Superior temporal gyrus (tissue), 1 donor: Measurements from ENCODE around the gene TSPAN15.

ENCODE experiments used
- DNase-seq: peaks from one replicate; pipeline ENCODE4 v3.0.0-alpha.2; 2016; ENCODE audit errors: extremely low spot score

Gene TSPAN15

GRCh38 chr10:69466158-69466490 lies 14.9 kb downstream of the TSPAN15 start:
- no peak for DNase-seq

GRCh38 chr10:69466689-69467088 lies 15.4 kb downstream of the TSPAN15 start:
- DNase-seq: peak; percentile 68

- DNase-seq: no peak
Measured at GRCh38 chr10:69467928-69468750, 16.9 kb downstream of the TSPAN15 start.

GRCh38 chr10:69468751-69469089 lies 17.5 kb downstream of the TSPAN15 start:
- no peak for DNase-seq

GRCh38 chr10:69469976-69470375 lies 18.7 kb downstream of the TSPAN15 start:
- DNase-seq: no peak

GRCh38 chr10:69470463-69471384 lies 19.5 kb downstream of the TSPAN15 start:
- no peak for DNase-seq

- no peak for DNase-seq
Measured at GRCh38 chr10:69472142-69472541, 20.9 kb downstream of the TSPAN15 start.

- DNase-seq: no peak
Measured at GRCh38 chr10:69472544-69472943, 21.3 kb downstream of the TSPAN15 start.

GRCh38 chr10:69473304-69473990 lies 22.2 kb downstream of the TSPAN15 start:
- DNase-seq: no peak

- no peak for DNase-seq
Measured at GRCh38 chr10:69474742-69475432, 23.6 kb downstream of the TSPAN15 start.

GRCh38 chr10:69475433-69475830 lies 24.2 kb downstream of the TSPAN15 start:
- no peak for DNase-seq

GRCh38 chr10:69477968-69478597 lies 26.8 kb downstream of the TSPAN15 start:
- peak; percentile 63 for DNase-seq

- peak; percentile 59 for DNase-seq
Measured at GRCh38 chr10:69479240-69480067, 28.2 kb downstream of the TSPAN15 start.

GRCh38 chr10:69480068-69480412 lies 28.8 kb downstream of the TSPAN15 start:
- DNase-seq: peak; percentile 25

GRCh38 chr10:69481305-69481704 lies 30.0 kb downstream of the TSPAN15 start:
- peak; percentile 25 for DNase-seq

- no peak for DNase-seq
Measured at GRCh38 chr10:69481811-69482524, 30.7 kb downstream of the TSPAN15 start.

GRCh38 chr10:69483963-69484362 lies 32.7 kb downstream of the TSPAN15 start:
- DNase-seq: no peak

- no peak for DNase-seq
Measured at GRCh38 chr10:69484736-69485135, 33.5 kb downstream of the TSPAN15 start.

GRCh38 chr10:69486922-69487730 lies 35.9 kb downstream of the TSPAN15 start:
- DNase-seq: no peak
